ENCODE results near the gene OPRL1. TPM values are rescaled to one million over a fixed set of nuclear protein-coding genes. Genes with fewer than 3 reads are reported as not detected.

The OPRL1 gene
- polyA plus RNA-seq, 3 donors, result 7.0 to 9.0 (median 8.8) TPM

GRCh38 chr20:64119301-64119680, 39.4 kb downstream of the OPRL1 start:
- H3K27ac Mint-ChIP-seq, result no peak overlapping the region
- no peaks in the 10 kb centered on the region for H3K9me3 ChIP-seq (replicated peaks in 1 of 2; ENCODE audit: control insufficient read depth in 1 of 2, insufficient read depth in 1 of 2, low read length in 2 of 2)
- no peaks in the 10 kb centered on the region for H3K36me3 ChIP-seq (replicated peaks in 1 of 2; ENCODE audit: control insufficient read depth in 1 of 2, insufficient read depth in 2 of 2, low read length in 2 of 2)
- no peak overlapping the region for H3K27ac ChIP-seq (ENCODE audit: low read depth in 1 of 2, low read length in 2 of 2)
- peaks cover 13 to 23% (median 22%) of the 10 kb centered on the region in 3 donors for H3K27me3 Mint-ChIP-seq (ENCODE audit: low read depth in 3 of 3)
- WGBS (ENCODE audit: insufficient coverage), result 89% methylated on average over 7 of the region's 8 CpGs
- peaks cover 8% of the 10 kb centered on the region for H3K4me1 Mint-ChIP-seq
- H3K4me2 ChIP-seq (replicated peaks; ENCODE audit: extremely low read depth, low read length, poor library complexity, severe bottlenecking), result no peak overlapping the region
- no peaks in the 10 kb centered on the region for H3K36me3 Mint-ChIP-seq
- H3K9me3 Mint-ChIP-seq, result no peaks in the 10 kb centered on the region
- DNase-seq, result no peak
- H3K79me2 ChIP-seq (ENCODE audit: insufficient read depth, low read length), result no peaks in the 10 kb centered on the region
- H3K4me1 ChIP-seq (ENCODE audit: control insufficient read depth in 1 of 2, insufficient read depth in 2 of 2, low read length in 2 of 2), result peaks cover 8% of the 10 kb centered on the region in 2 donors
- intact Hi-C loops (cut with micrococcal nuclease), result no loop called here
- no peak overlapping the region for H3K9ac ChIP-seq (ENCODE audit: insufficient read depth, low read length, poor library complexity, severe bottlenecking)
- TF ChIP-seq CTCF (IDR thresholded peaks at IDR 0.05), result no peak
- H2AFZ ChIP-seq (ENCODE audit: insufficient read depth, low read depth, low read length, poor library complexity, severe bottlenecking), result no peak overlapping the region
- H3K4me3 Mint-ChIP-seq, result no peak overlapping the region
- H3K4me3 ChIP-seq (replicated peaks in 1 of 3; ENCODE audit: low read depth in 2 of 3, low read length in 3 of 3), result no peak overlapping the region
- no peaks in the 10 kb centered on the region for H4K20me1 ChIP-seq (ENCODE audit: insufficient read depth, low read length)
- H3K27me3 ChIP-seq (ENCODE audit: control insufficient read depth in 2 of 2, insufficient read depth in 2 of 2, low read length in 2 of 2), result no peaks in the 10 kb centered on the region

DNA sequence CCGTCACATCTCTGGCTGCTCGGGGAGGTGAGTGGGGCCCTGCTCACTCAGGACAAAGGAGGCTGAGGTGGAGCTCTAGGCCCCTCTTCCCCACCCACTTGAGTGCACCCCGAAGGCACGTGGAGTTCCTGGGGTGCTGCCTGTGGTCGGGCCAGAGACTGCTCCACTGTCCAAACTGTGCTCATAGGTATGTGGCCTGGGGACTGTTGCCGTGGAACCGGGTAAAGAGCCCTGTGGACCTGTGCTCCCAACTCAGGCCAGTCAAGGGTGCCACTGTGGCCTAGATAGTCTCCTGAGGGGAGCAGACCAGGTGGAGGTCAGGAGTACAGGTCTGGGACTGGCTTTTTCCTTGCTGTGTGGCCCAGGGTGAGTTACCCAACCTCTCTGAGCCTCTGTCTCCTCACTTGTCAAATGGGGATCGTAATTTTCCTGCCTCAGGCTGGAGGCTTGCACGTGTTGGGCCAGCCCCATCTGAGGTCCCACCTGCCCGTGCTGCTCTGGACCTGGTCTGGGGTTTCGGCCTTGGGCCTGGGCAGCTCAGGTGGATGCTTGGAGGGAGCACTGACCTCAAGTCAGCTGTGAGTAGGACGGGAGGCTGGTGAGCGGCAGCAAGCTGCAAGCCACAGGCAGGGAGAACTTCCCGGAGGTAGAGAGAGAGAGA, 39.9 kb downstream of the OPRL1 start:
- Histone ChIP-seq H2AFZ (ENCODE audit: insufficient read depth, low read depth, low read length, poor library complexity, severe bottlenecking) (peak overlapping the region; percentile 86), H4K20me1 (ENCODE audit: insufficient read depth, low read length) (no peaks in the 10 kb centered on the region), H3K4me3 (replicated peaks in 1 of 3; ENCODE audit: low read depth in 2 of 3, low read length in 3 of 3) (peak overlapping the region; percentile 8 to 71 (median 13)), H3K9ac (ENCODE audit: insufficient read depth, low read length, poor library complexity, severe bottlenecking) (no peak overlapping the region), H3K79me2 (ENCODE audit: insufficient read depth, low read length) (no peaks in the 10 kb centered on the region), H3K27ac (ENCODE audit: low read depth in 1 of 2, low read length in 2 of 2) (no peak overlapping the region), H3K4me1 (ENCODE audit: control insufficient read depth in 1 of 2, insufficient read depth in 2 of 2, low read length in 2 of 2) (peaks cover 8% of the 10 kb centered on the region in 2 donors), H3K27me3 (ENCODE audit: control insufficient read depth in 2 of 2, insufficient read depth in 2 of 2, low read length in 2 of 2) (no peaks in the 10 kb centered on the region), H3K9me3 (replicated peaks in 1 of 2; ENCODE audit: control insufficient read depth in 1 of 2, insufficient read depth in 1 of 2, low read length in 2 of 2) (no peaks in the 10 kb centered on the region), H3K4me2 (replicated peaks; ENCODE audit: extremely low read depth, low read length, poor library complexity, severe bottlenecking) (peak overlapping the region; percentile 81), H3K36me3 (replicated peaks in 1 of 2; ENCODE audit: control insufficient read depth in 1 of 2, insufficient read depth in 2 of 2, low read length in 2 of 2) (no peaks in the 10 kb centered on the region)
- Mint-ChIP-seq H3K4me3 (peak overlapping the region; percentile 75 to 83), H3K27me3 (ENCODE audit: low read depth in 3 of 3) (peaks cover 15 to 27% (median 24%) of the 10 kb centered on the region in 3 donors), H3K4me1 (peaks cover 8% of the 10 kb centered on the region), H3K9me3 (no peaks in the 10 kb centered on the region), H3K36me3 (no peaks in the 10 kb centered on the region), H3K27ac (no peak overlapping the region)
- no peak for DNase-seq
- intact Hi-C loops (cut with micrococcal nuclease), result loop anchor here (2.0 to 5.0 kb wide), 2 partner anchors 38 to 81 kb away; partner anchors contain the start of genes LKAAEAR1 (in 1 of the 2) and OPRL1 (in 1 of the 2)
- 75% methylated on average over 11 of the region's 14 CpGs for WGBS (ENCODE audit: insufficient coverage)
- no peak for TF ChIP-seq CTCF (IDR thresholded peaks at IDR 0.05)

Measured in CD14-positive monocyte (primary cell).